ENCODE measurements around the gene PCDHGB4. TPM values are rescaled to one million over a fixed set of nuclear protein-coding genes. Genes with fewer than 3 reads are reported as not detected.
"Not testable (repeated sequence)": the region's sequence is repeated elsewhere in the genome, so short reads cannot be mapped to it uniquely, and the experiment has no call there.

PCDHGB4 gene
- total RNA-seq, 1 donor from 2014 or later: 3.6 TPM

- Histone ChIP-seq H3K4me1 (no peaks in the 10 kb centered on the region), H3K9me3 (peaks cover 95 to 100% of the 10 kb centered on the region in 2 donors), H3K36me3 (peaks cover 0 to 6% of the 10 kb centered on the region in 2 donors), H3K27ac (no peak overlapping the region), H3K27me3 (no peaks in the 10 kb centered on the region), H3K4me3 (no peak overlapping the region)
- no peak for TF ChIP-seq CTCF (IDR thresholded peaks at IDR 0.05)
- intact Hi-C loops (cut with DNase I): no loop called here
- DNase-seq (ENCODE audit: low spot score in 2 of 2): no peak
Observed at GRCh38 chr5:141411575-141411974, 24.1 kb downstream of the PCDHGB4 start.

GRCh38 chr5:141412854-141413539, 25.5 kb downstream of the PCDHGB4 start, which contains the start of gene PCDHGA10:
TSS of gene PCDHGA10 (plus strand) at chr5:141412987. CDS start at chr5:141413176, 189 bp downstream.
- TF ChIP-seq CTCF (IDR thresholded peaks at IDR 0.05): peak in 2 of 3 experiments; percentile 6 to 12
- Histone ChIP-seq H3K4me1 (no peaks in the 10 kb centered on the region), H3K9me3 (peaks cover 96 to 100% of the 10 kb centered on the region in 2 donors), H3K27ac (no peak within 1 kb of the TSS), H3K27me3 (no peaks in the 10 kb centered on the region), H3K4me3 (peak within 1 kb of the TSS; percentile 14 to 30), H3K36me3 (peaks cover 0 to 6% of the 10 kb centered on the region in 2 donors)
- intact Hi-C loops (cut with DNase I): no loop called here
- no peak for DNase-seq (ENCODE audit: low spot score in 2 of 2)

GRCh38 chr5:141413540-141414069, 26.1 kb downstream of the PCDHGB4 start:
- no peak for DNase-seq (ENCODE audit: low spot score in 2 of 2)
- peaks cover 0 to 6% of the 10 kb centered on the region in 2 donors for H3K36me3 ChIP-seq
- intact Hi-C loops (cut with DNase I): no loop called here
- no peaks in the 10 kb centered on the region for H3K27me3 ChIP-seq
- no peak overlapping the region for H3K27ac ChIP-seq
- H3K4me1 ChIP-seq: no peaks in the 10 kb centered on the region
- no peak for TF ChIP-seq CTCF (IDR thresholded peaks at IDR 0.05)
- peak overlapping the region; percentile 14 to 30 for H3K4me3 ChIP-seq
- H3K9me3 ChIP-seq: peaks cover 97 to 100% of the 10 kb centered on the region in 2 donors

GRCh38 chr5:141414548-141415274, 27.2 kb downstream of the PCDHGB4 start:
- H3K4me1 ChIP-seq; H3K4me3 ChIP-seq; H3K27me3 ChIP-seq; H3K36me3 ChIP-seq; DNase-seq (ENCODE audit: low spot score in 2 of 2); H3K27ac ChIP-seq: not testable (repeated sequence)
- intact Hi-C loops (cut with DNase I): loop anchor here (5.0 kb wide), 1 partner anchor 148 kb away; no protein-coding TSS in a partner anchor
- peaks cover 97 to 100% of the 10 kb centered on the region in 2 donors for H3K9me3 ChIP-seq

GRCh38 chr5:141415275-141415618, 27.7 kb downstream of the PCDHGB4 start:
- H3K4me1 ChIP-seq; H3K36me3 ChIP-seq; H3K27ac ChIP-seq; H3K27me3 ChIP-seq; H3K4me3 ChIP-seq; DNase-seq (ENCODE audit: low spot score in 2 of 2): not testable (repeated sequence)
- peaks cover 97 to 100% of the 10 kb centered on the region in 2 donors for H3K9me3 ChIP-seq
- intact Hi-C loops (cut with DNase I): loop anchor here (5.0 kb wide), 1 partner anchor 147 kb away; no protein-coding TSS in a partner anchor

- not testable (repeated sequence) for H3K4me1 ChIP-seq, H3K36me3 ChIP-seq, H3K27me3 ChIP-seq, H3K27ac ChIP-seq
- Histone ChIP-seq H3K9me3 (peaks cover 98 to 100% of the 10 kb centered on the region in 2 donors), H3K4me3 (peak within 1 kb of the TSS; percentile 40 to 54)
- intact Hi-C loops (cut with DNase I): loop anchor here (5.0 kb wide), 1 partner anchor 145 kb away; no protein-coding TSS in a partner anchor
- peak in 2 of 3 experiments; percentile 34 to 50 for TF ChIP-seq CTCF (IDR thresholded peaks at IDR 0.05)
- peak in 1 of 2 donors; percentile 84 for DNase-seq (ENCODE audit: low spot score in 2 of 2)
Observed at GRCh38 chr5:141417494-141418172, 30.1 kb downstream of the PCDHGB4 start, which contains the start of gene PCDHGB7. TSS of gene PCDHGB7 (plus strand) at chr5:141417677. CDS start at chr5:141417860, 183 bp downstream.
